K562 (cell line): Measurements from ENCODE around the gene CCDC136. TPM values are rescaled to one million over a fixed set of nuclear protein-coding genes. Genes with fewer than 3 reads are reported as not detected.

Experiments used
- ADNP ChIP-seq: fragments of 200-800 bp; sonication (Bioruptor generic); IDR thresholded peaks from 2 replicates; pipeline ENCODE4 v1.6.1; 2016; ENCODE audit warnings: missing genetic modification characterization, missing compliant biosample characterization
- FOXO4 ChIP-seq: fragments of 450-650 bp; formaldehyde crosslinking; IDR thresholded peaks from 2 replicates; pipeline ENCODE4 v1.4.0; 2020; ENCODE audit warnings: mild to moderate bottlenecking, moderate library complexity
- GABPB1 ChIP-seq: sonication (generic); formaldehyde crosslinking; IDR thresholded peaks from 2 replicates; pipeline ENCODE4 v1.8.0; 2022; ENCODE audit warnings: mild to moderate bottlenecking, missing genetic modification reagents
- GATAD2B ChIP-seq: fragments of 450-650 bp; IDR thresholded peaks from 2 replicates; pipeline ENCODE4 v1.6.1; 2017; ENCODE audit warnings: mild to moderate bottlenecking, borderline replicate concordance
- HDAC8 ChIP-seq: fragments of 450-650 bp; IDR thresholded peaks from 2 replicates; pipeline ENCODE4 v1.6.1; 2016; ENCODE audit warnings: mild to moderate bottlenecking, missing genetic modification characterization, moderate library complexity, missing compliant biosample characterization
- HINFP ChIP-seq: fragments of 450-650 bp; conservative IDR thresholded peaks from 2 replicates; pipeline ENCODE4 v1.6.1; 2016; ENCODE audit warnings: missing genetic modification characterization, low read depth, mild to moderate bottlenecking, control low read depth, missing compliant biosample characterization
- KDM5B ChIP-seq: fragments of 200-600 bp; sonication (generic); IDR thresholded peaks from 2 replicates; pipeline ENCODE4 v1.6.1; 2012; ENCODE audit warnings: low read depth, mild to moderate bottlenecking, moderate library complexity, low read length, control low read depth, inconsistent platforms; ENCODE audit not compliant: insufficient replicate concordance
- POLR3G ChIP-seq: IDR thresholded peaks from 2 replicates; pipeline ENCODE4 v1.6.1; 2011; ENCODE audit not compliant: insufficient read length, insufficient replicate concordance; ENCODE audit errors: extremely low read depth
- RBFOX2 ChIP-seq: fragments of 200-400 bp; formaldehyde crosslinking; IDR thresholded peaks from 2 replicates; pipeline ENCODE4 v1.6.1; 2017; ENCODE audit warnings: low read depth, mild to moderate bottlenecking, low read length, moderate library complexity
- RBM22 ChIP-seq: fragments of 200-400 bp; formaldehyde crosslinking; IDR thresholded peaks from 2 replicates; pipeline ENCODE4 v1.6.1; 2018; ENCODE audit warnings: low read length, low read depth; ENCODE audit not compliant: poor library complexity, severe bottlenecking
- SNIP1 ChIP-seq: fragments of 450-650 bp; IDR thresholded peaks from 2 replicates; pipeline ENCODE4 v1.7.1; 2017; ENCODE audit warnings: low read depth, mild to moderate bottlenecking
- THRAP3 ChIP-seq: fragments of 450-650 bp; IDR thresholded peaks from 2 replicates; pipeline ENCODE4 v1.6.1; 2016; ENCODE audit warnings: mild to moderate bottlenecking, inconsistent platforms, borderline replicate concordance
- USF1 ChIP-seq: sonication (generic); formaldehyde crosslinking; IDR thresholded peaks from 2 replicates; pipeline ENCODE4 v1.9.0; 2022; ENCODE audit warnings: mild to moderate bottlenecking, missing genetic modification reagents
- ZFX ChIP-seq: sonication (generic); formaldehyde crosslinking; IDR thresholded peaks from 2 replicates; pipeline ENCODE4 v1.8.0; 2022; ENCODE audit warnings: mild to moderate bottlenecking, missing genetic modification reagents, moderate library complexity
- polyA plus RNA-seq, 8 experiments: library from polyadenylated mRNA; depleted of rRNA in 4 of 8; stranded (reverse) in 5 of 8; unstranded in 3 of 8; fragments of >200 nt; fragmentation: Nextera tagmentation in 2 of 8; fragmentation: Illumina TruSeq in 1 of 8; extraction: Ambion mirVana in 2 of 8; extraction: Trizol in 1 of 8; gene quantifications; 2 replicates each; pipeline versions ENCODE4 v1.2.1 to v1.2.3, GENCODE V29; 2011 to 2014; ENCODE audit warnings: inconsistent platforms in 1 of 8, missing spikeins in 1 of 8
- total RNA-seq, 7 experiments: library from RNA; depleted of rRNA in 6 of 7; stranded (reverse); fragments of >200 nt in 6 of 7; fragmentation: Illumina TruSeq in 2 of 7; extraction: Trizol in 2 of 7; gene quantifications; 2 replicates each; pipeline versions ENCODE4 v1.2.1 to v1.2.3, GENCODE V29; 2011 to 2021; ENCODE audit warnings: low replicate concordance in 1 of 7

Gene CCDC136
- total and polyA plus RNA-seq, 9 of the 15 experiments (the other 6 are each of a cell fraction or from before 2014, with no cell fraction given), result 2.4 to 40.8 (median 26.5) TPM

- TF ChIP-seq HINFP (tag) (no peak), RBFOX2 (peak; percentile 71), FOXO4 (no peak), RBM22 (peak; percentile 98), SNIP1 (no peak), USF1 (no peak), ZFX (CRISPR knock-in tag) (no peak), KDM5B (no peak), POLR3G (no peak), ADNP (tag) (no peak), GABPB1 (no peak), HDAC8 (tag) (no peak), GATAD2B (no peak), THRAP3 (no peak)
Measured at GRCh38 chr7:128845987-128846386, 54.2 kb downstream of the CCDC136 start (continued).
